Psoas muscle (tissue), 8 donors: ENCODE measurements around the gene ANO1. TPM values are rescaled to one million over a fixed set of nuclear protein-coding genes. Genes with fewer than 3 reads are reported as not detected.

Source experiments
- ATAC-seq, 4 donors: fragments of 200-7000 bp; cut with Tn5 transposase; one replicate each; pipeline ENCODE4 v1.9.1; 2020; ENCODE audit warnings: moderate library complexity in 3 of 4, mild to moderate bottlenecking in 2 of 4
- DNase-seq, 2 donors: peaks; one replicate each; pipeline ENCODE4 v3.0.0-alpha.2; 2020
- H3K27ac ChIP-seq: fragments of 200-600 bp; one replicate; pipeline ENCODE4 v1.8.0; 2022
- H3K27me3 ChIP-seq, 3 donors: fragments of 200-600 bp in 1 of 3; one replicate each; pipeline versions ENCODE4 v1.6.1 to v1.8.0; 2013 to 2022; ENCODE audit warnings: low read length in 2 of 3, mild to moderate bottlenecking in 2 of 3, moderate library complexity in 1 of 3; ENCODE audit not compliant: insufficient read depth in 3 of 3
- H3K36me3 ChIP-seq, 2 donors: fragments of 200-600 bp in 1 of 2; one replicate each; pipeline versions ENCODE4 v1.6.1 to v1.8.0; 2013 to 2022; ENCODE audit warnings: low read depth in 1 of 2, mild to moderate bottlenecking in 1 of 2, moderate library complexity in 1 of 2; ENCODE audit not compliant: insufficient read depth in 1 of 2
- H3K4me1 ChIP-seq: fragments of 200-600 bp; one replicate; pipeline ENCODE4 v1.8.0; 2022
- H3K4me3 ChIP-seq: fragments of 200-600 bp; one replicate; pipeline ENCODE4 v1.8.0; 2022; ENCODE audit warnings: mild to moderate bottlenecking
- H3K9me3 ChIP-seq: fragments of 200-600 bp; one replicate; pipeline ENCODE4 v1.8.0; 2022
- CTCF ChIP-seq: fragments of 200-600 bp; IDR thresholded peaks from one replicate; pipeline ENCODE4 v1.8.0; 2022; ENCODE audit warnings: antibody characterized with exemption
- WGBS, 3 donors: extraction: QIAGEN DNeasy Blood & Tissue Kit; methylation state at CpG; one replicate each; pipeline versions ENCODE4 v1.1.6 to v1.1.7; 2013; 5-methylcytosine and 5-hydroxymethylcytosine counted together
- intact Hi-C, 2 donors: fragments of 100-400 bp; cut with DNase I; formaldehyde crosslinking; loops; one replicate each; pipeline versions ENCODE4 v1.11.0 to v1.14.2; 2022
- polyA plus RNA-seq, 3 donors: library from polyadenylated mRNA; stranded (reverse); fragments of 200-250 nt; gene quantifications; one replicate each; pipeline ENCODE4 v1.2.3, GENCODE V29; 2013
- total RNA-seq, 4 donors: library from RNA; stranded (reverse); fragmentation: NEBNext Ultra II Directional in 2 of 4; extraction: Animal tissue kit (Norgen Biotek cat#: 25700) in 2 of 4; gene quantifications; one replicate each; pipeline versions ENCODE4 v1.2.1 to v1.2.4, GENCODE V29; 2021 to 2023
- donor health status: healthy with polysubstance abuse.
- donor health status: DM: no; HTN: no; CAD: no; lungs with moderate emphysema.
- donor health status: Bipolar disorder and iron deficiency.
- donor health status: healthy.
- donor health status: DM: yes; HTN: yes; CAD: no.
- donor health status: DM: no; HTN: no; CAD: no.
- donor health status: DM: no; HTN: no; CAD: no.
- donor health status: DM: yes; HTN: yes; CAD: no.

Gene ANO1
- total and polyA plus RNA-seq, 7 donors = 2.2 to 11.3 (median 8.7) TPM

GRCh38 chr11:70122490-70123198 is 44.5 kb downstream of the ANO1 start:
- Histone ChIP-seq H3K36me3 (no peaks in the 10 kb centered on the region), H3K27me3 (no peaks in the 10 kb centered on the region), H3K9me3 (no peaks in the 10 kb centered on the region), H3K4me1 (no peaks in the 10 kb centered on the region), H3K4me3 (no peak overlapping the region), H3K27ac (no peak overlapping the region)
- WGBS, 3 donors = 69 to 75% (median 69%) methylated on average over 14 of the region's 14 CpGs
- intact Hi-C loops = no loop called here
- DNase-seq (no peak), ATAC-seq (no peak)
- TF ChIP-seq CTCF = no peak

GRCh38 chr11:70123711-70124110 is 45.6 kb downstream of the ANO1 start:
- intact Hi-C loops = no loop called here

GRCh38 chr11:70124321-70125000 is 46.3 kb downstream of the ANO1 start:
- no peaks in the 10 kb centered on the region for H3K9me3 ChIP-seq
- no peaks in the 10 kb centered on the region for H3K36me3 ChIP-seq
- intact Hi-C loops = no loop called here
- no peak overlapping the region for H3K27ac ChIP-seq
- DNase-seq (no peak), ATAC-seq (peak in 2 of 4 donors; percentile 32 to 55)
- H3K4me1 ChIP-seq = no peaks in the 10 kb centered on the region
- TF ChIP-seq CTCF = no peak
- H3K27me3 ChIP-seq = no peaks in the 10 kb centered on the region
- WGBS, 3 donors = 48 to 55% (median 50%) methylated on average over 21 of the region's 21 CpGs
- H3K4me3 ChIP-seq = no peak overlapping the region

More at GRCh38 chr11:70123711-70124110, 45.6 kb downstream of the ANO1 start:
- ATAC-seq (no peak), DNase-seq (no peak)
- Histone ChIP-seq H3K9me3 (no peaks in the 10 kb centered on the region), H3K4me1 (no peaks in the 10 kb centered on the region), H3K27ac (no peak overlapping the region), H3K27me3 (no peaks in the 10 kb centered on the region), H3K4me3 (no peak overlapping the region), H3K36me3 (no peaks in the 10 kb centered on the region)
- TF ChIP-seq CTCF = no peak
- WGBS, 3 donors = 69 to 78% (median 71%) methylated on average over 4 of the region's 4 CpGs

GRCh38 chr11:70126494-70126893 is 48.4 kb downstream of the ANO1 start:
- WGBS, 3 donors = 90 to 93% (median 93%) methylated on average over 16 to 17 of the region's 17 CpGs
- no peaks in the 10 kb centered on the region for H3K9me3 ChIP-seq
- DNase-seq = no peak
- H3K27me3 ChIP-seq = no peaks in the 10 kb centered on the region
- no peak overlapping the region for H3K27ac ChIP-seq
- no peak for TF ChIP-seq CTCF
- no peak for ATAC-seq
- no peaks in the 10 kb centered on the region for H3K36me3 ChIP-seq
- intact Hi-C loops = no loop called here
- H3K4me1 ChIP-seq = no peaks in the 10 kb centered on the region
- H3K4me3 ChIP-seq = no peak overlapping the region
